Gastroesophageal sphincter (tissue), 4 donors: ENCODE results near the gene AKIP1. TPM values are rescaled to one million over a fixed set of nuclear protein-coding genes. Genes with fewer than 3 reads are reported as not detected.
"Not testable (repeated sequence)": the region's sequence is repeated elsewhere in the genome, so short reads cannot be mapped to it uniquely, and the experiment has no call there.

Experiments
- ATAC-seq: fragments of 150-250 bp; one replicate; pipeline ENCODE4 v1.9.1; 2016; ENCODE audit warnings: mild to moderate bottlenecking, moderate library complexity
- H3K27ac ChIP-seq, 4 donors: fragments of 200-600 bp; sonication (generic) in 3 of 4; 1 replicate in 3 of 4; 2 replicates in 1 of 4; pipeline ENCODE4 v1.5.1; 2016 to 2019
- H3K27me3 ChIP-seq: fragments of 200-600 bp; sonication (generic); one replicate; pipeline ENCODE4 v1.5.1; 2019
- H3K36me3 ChIP-seq, 2 donors: fragments of 200-600 bp; sonication (generic); one replicate each; pipeline ENCODE4 v1.5.1; 2019; ENCODE audit warnings: control low read depth in 1 of 2
- H3K4me1 ChIP-seq, 3 donors: fragments of 200-600 bp; sonication (generic); 1 replicate in 2 of 3; 2 replicates in 1 of 3; pipeline ENCODE4 v1.5.1; 2016 to 2019; ENCODE audit warnings: control low read depth in 2 of 3
- H3K4me3 ChIP-seq, 2 donors: fragments of 200-600 bp; sonication (generic); one replicate each; pipeline ENCODE4 v1.5.1; 2019; ENCODE audit warnings: mild to moderate bottlenecking in 1 of 2, moderate library complexity in 1 of 2
- H3K9me3 ChIP-seq, 3 donors: fragments of 200-600 bp; sonication (generic); one replicate each; pipeline ENCODE4 v1.5.1; 2017 to 2019; ENCODE audit warnings: control low read depth in 2 of 3
- EP300 ChIP-seq: sonication (generic); formaldehyde crosslinking; IDR thresholded peaks from one replicate; pipeline ENCODE4 v1.6.1; 2017; ENCODE audit warnings: antibody characterized with exemption, mild to moderate bottlenecking
- POLR2A ChIP-seq, 2 donors: fragments of 450-650 bp; IDR thresholded peaks; one replicate each; pipeline ENCODE4 v1.6.1; 2017; ENCODE audit warnings: antibody characterized with exemption in 2 of 2, mild to moderate bottlenecking in 2 of 2, moderate library complexity in 1 of 2
- POLR2AphosphoS5 ChIP-seq: sonication (generic); formaldehyde crosslinking; IDR thresholded peaks from one replicate; pipeline ENCODE4 v1.6.1; 2017; ENCODE audit warnings: antibody characterized with exemption
- WGBS, 2 donors: methylation state at CpG; one replicate each; pipeline ENCODE4 v1.1.5; 2018; ENCODE audit warnings: low coverage in 1 of 2; 5-methylcytosine and 5-hydroxymethylcytosine counted together
- total RNA-seq, 4 donors: library from RNA; depleted of rRNA; stranded (reverse); fragments of >200 nt; gene quantifications; one replicate each; pipeline ENCODE4 v1.1.0, GENCODE V29; 2016
- TF ChIP-seq, protein P1 (sequence below), 4 experiments: fragments of 200-600 bp in 2 of 4; fragments of 450-650 bp in 2 of 4; sonication (generic) in 1 of 4; IDR thresholded peaks; one replicate each; pipeline ENCODE4 v1.5.1; 2017 to 2019; ENCODE audit warnings: antibody characterized with exemption in 4 of 4, mild to moderate bottlenecking in 2 of 4, moderate library complexity in 2 of 4

Gene AKIP1
- total RNA-seq, 4 donors from 2014 or later, result 31.5 to 63.9 (median 44.7) TPM

- ATAC-seq, result peak; percentile 75
- TF ChIP-seq POLR2AphosphoS5, result peak; percentile 5
- TF ChIP-seq POLR2A (IDR thresholded peaks at IDR 0.05), result no peak
- peak overlapping the region; percentile 67 to 94 for H3K4me3 ChIP-seq
- H3K36me3 ChIP-seq, result no peaks in the 10 kb centered on the region
- no peaks in the 10 kb centered on the region for H3K27me3 ChIP-seq
- H3K4me1 ChIP-seq, result peaks cover 0 to 59% (median 7%) of the 10 kb centered on the region in 3 donors
- WGBS, 2 donors, result 0% methylated on average over 6 to 8 of the region's 81 CpGs
- H3K27ac ChIP-seq, result peak overlapping the region; percentile 70 to 93 (median 88)
- no peaks in the 10 kb centered on the region for H3K9me3 ChIP-seq
Measured at GRCh38 chr11:8870411-8871170, 40.4 kb upstream of the AKIP1 start.

- Histone ChIP-seq H3K9me3 (no peaks in the 10 kb centered on the region), H3K36me3 (no peaks in the 10 kb centered on the region), H3K27ac (peak overlapping the region; percentile 70 to 93 (median 88)), H3K4me3 (peak overlapping the region; percentile 67 to 94), H3K4me1 (peaks cover 0 to 58% (median 7%) of the 10 kb centered on the region in 3 donors), H3K27me3 (no peaks in the 10 kb centered on the region)
- 0% methylated on average over 2 to 4 of the region's 27 CpGs for WGBS, 2 donors
- TF ChIP-seq, protein P1, sequence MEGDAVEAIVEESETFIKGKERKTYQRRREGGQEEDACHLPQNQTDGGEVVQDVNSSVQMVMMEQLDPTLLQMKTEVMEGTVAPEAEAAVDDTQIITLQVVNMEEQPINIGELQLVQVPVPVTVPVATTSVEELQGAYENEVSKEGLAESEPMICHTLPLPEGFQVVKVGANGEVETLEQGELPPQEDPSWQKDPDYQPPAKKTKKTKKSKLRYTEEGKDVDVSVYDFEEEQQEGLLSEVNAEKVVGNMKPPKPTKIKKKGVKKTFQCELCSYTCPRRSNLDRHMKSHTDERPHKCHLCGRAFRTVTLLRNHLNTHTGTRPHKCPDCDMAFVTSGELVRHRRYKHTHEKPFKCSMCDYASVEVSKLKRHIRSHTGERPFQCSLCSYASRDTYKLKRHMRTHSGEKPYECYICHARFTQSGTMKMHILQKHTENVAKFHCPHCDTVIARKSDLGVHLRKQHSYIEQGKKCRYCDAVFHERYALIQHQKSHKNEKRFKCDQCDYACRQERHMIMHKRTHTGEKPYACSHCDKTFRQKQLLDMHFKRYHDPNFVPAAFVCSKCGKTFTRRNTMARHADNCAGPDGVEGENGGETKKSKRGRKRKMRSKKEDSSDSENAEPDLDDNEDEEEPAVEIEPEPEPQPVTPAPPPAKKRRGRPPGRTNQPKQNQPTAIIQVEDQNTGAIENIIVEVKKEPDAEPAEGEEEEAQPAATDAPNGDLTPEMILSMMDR (IDR thresholded peaks at IDR 0.05), result no peak
- peak; percentile 79 for TF ChIP-seq POLR2AphosphoS5
- TF ChIP-seq POLR2A (IDR thresholded peaks at IDR 0.05), result no peak
- peak; percentile 86 for ATAC-seq
Measured at GRCh38 chr11:8871171-8871775, 39.7 kb upstream of the AKIP1 start.

GRCh38 chr11:8871962-8872361, 39.0 kb upstream of the AKIP1 start:
- no peak for ATAC-seq
- Histone ChIP-seq H3K27me3 (no peaks in the 10 kb centered on the region), H3K4me1 (peaks cover 0 to 54% (median 7%) of the 10 kb centered on the region in 3 donors), H3K4me3 (no peak overlapping the region), H3K27ac (peak overlapping the region; percentile 70 to 93 (median 88)), H3K36me3 (no peaks in the 10 kb centered on the region), H3K9me3 (no peaks in the 10 kb centered on the region)
- TF ChIP-seq EP300, result no peak
- no peak for TF ChIP-seq POLR2A (IDR thresholded peaks at IDR 0.05)
- WGBS, 2 donors, result 28% methylated on average over 5 of the region's 6 CpGs; no CpG with 5 or more reads in 1 of the 2 donors

DNA sequence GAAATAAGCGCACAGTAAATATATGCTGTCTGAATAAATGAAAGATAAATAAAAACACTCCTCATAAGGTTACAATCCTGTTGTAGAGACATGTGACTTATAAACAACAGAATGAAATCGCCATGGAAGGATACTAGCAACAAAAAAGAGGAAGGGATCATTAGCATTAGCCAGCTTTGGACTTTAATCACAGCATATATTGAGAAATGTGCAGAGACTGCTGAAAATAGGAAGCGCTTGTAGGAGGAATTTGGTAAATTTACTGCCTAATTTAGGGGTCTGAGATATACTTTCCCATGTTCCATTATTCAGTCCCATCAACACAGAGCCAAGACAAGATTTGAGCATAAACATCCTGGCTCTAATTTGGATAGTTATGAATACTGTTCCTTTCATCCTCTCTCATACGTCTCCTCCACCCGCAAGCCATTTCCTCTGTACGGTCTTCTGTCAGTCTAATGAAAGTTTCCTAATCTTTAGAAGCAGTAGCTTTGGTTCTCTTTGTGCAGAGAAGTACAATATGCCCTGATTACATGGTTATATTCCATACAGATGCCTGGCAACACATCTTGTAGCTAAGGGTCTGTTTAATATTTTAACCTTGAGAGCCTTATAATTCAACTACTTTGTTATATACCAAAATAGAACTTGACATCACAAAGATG, 37.1 kb upstream of the AKIP1 start:
- Histone ChIP-seq H3K27me3 (no peaks in the 10 kb centered on the region), H3K27ac (peak overlapping the region in 2 of 4 donors; percentile 20 to 29), H3K4me3 (no peak overlapping the region), H3K9me3 (no peaks in the 10 kb centered on the region), H3K36me3 (no peaks in the 10 kb centered on the region), H3K4me1 (peaks cover 0 to 37% (median 3%) of the 10 kb centered on the region in 3 donors)
- TF ChIP-seq POLR2A (IDR thresholded peaks at IDR 0.05), result no peak
- no peak for TF ChIP-seq EP300
- no peak for TF ChIP-seq POLR2AphosphoS5
- TF ChIP-seq, protein P1 (IDR thresholded peaks at IDR 0.05), result no peak
- ATAC-seq, result no peak
- 36 to 49% methylated on average over 4 to 6 of the region's 6 CpGs for WGBS, 2 donors

GRCh38 chr11:8878771-8879170, 32.2 kb upstream of the AKIP1 start:
- H3K9me3 ChIP-seq, result no peaks in the 10 kb centered on the region
- H3K4me1 ChIP-seq, result no peaks in the 10 kb centered on the region
- H3K27ac ChIP-seq, result no peak overlapping the region
- WGBS, 2 donors, result 77 to 88% methylated on average over 1 to 2 of the region's 2 CpGs
- H3K4me3 ChIP-seq, result no peak overlapping the region
- H3K27me3 ChIP-seq, result no peaks in the 10 kb centered on the region
- no peaks in the 10 kb centered on the region for H3K36me3 ChIP-seq
- ATAC-seq, result no peak
- no peak for TF ChIP-seq POLR2A (IDR thresholded peaks at IDR 0.05)
- no peak for TF ChIP-seq EP300
- no peak for TF ChIP-seq POLR2AphosphoS5
- TF ChIP-seq, protein P1 (IDR thresholded peaks at IDR 0.05), result no peak

- not testable (repeated sequence) for H3K9me3 ChIP-seq, H3K27ac ChIP-seq, H3K4me1 ChIP-seq, H3K27me3 ChIP-seq, H3K36me3 ChIP-seq, ATAC-seq, H3K4me3 ChIP-seq
- WGBS, 2 donors, result 80 to 89% methylated on average over 1 to 6 of the region's 7 CpGs
Measured at GRCh38 chr11:8881585-8881984, 29.4 kb upstream of the AKIP1 start.
